T-helper 2 cell treated with Interferon-gamma antibody and Interleukin-4, amounts not matched to agents 100 ng/mL and 5 ng/mL, for 36 hours (primary cell): ENCODE results near the gene SYT2. TPM values are rescaled to one million over a fixed set of nuclear protein-coding genes. Genes with fewer than 3 reads are reported as not detected.
"Not testable (repeated sequence)": the region's sequence is repeated elsewhere in the genome, so short reads cannot be mapped to it uniquely, and the experiment has no call there.

Experiments used
- intact Hi-C: fragments of 100-400 bp; cut with micrococcal nuclease; formaldehyde crosslinking; loops from one replicate; pipeline ENCODE4 v1.15.1; 2023
- total RNA-seq: library from RNA; stranded (reverse); gene quantifications from 2 replicates; pipeline ENCODE4 v1.2.3, GENCODE V29; 2022

SYT2 gene
- total RNA-seq, result not detected in 2 replicates

- intact Hi-C loops, result loop anchor here (10.0 kb wide), 1 partner anchor 526 kb away; no protein-coding TSS in a partner anchor
Measured at GRCh38 chr1:202710070-202711045, at the start of gene SYT2. Gene SYT2 (minus strand): TSS chr1:202710454. CDS start chr1:202605772, 104,682 bp downstream.

GRCh38 chr1:202756391-202756790 is 46.1 kb upstream of the SYT2 start:
- intact Hi-C loops, result loop anchor here (10.0 kb wide), 1 partner anchor 58 kb away; the partner anchor contains the start of gene PCAT6

GRCh38 chr1:202754293-202754692 is 44.0 kb upstream of the SYT2 start:
- intact Hi-C loops, result loop anchor here (5.0 to 10.0 kb wide), 2 partner anchors 61 to 98 kb away; partner anchors contain the start of gene PCAT6

GRCh38 chr1:202752774-202753173 is 42.5 kb upstream of the SYT2 start:
- intact Hi-C loops, result loop anchor here (5.0 to 10.0 kb wide), 2 partner anchors 62 to 100 kb away; partner anchors contain the start of gene PCAT6

GRCh38 chr1:202750761-202751160 is 40.5 kb upstream of the SYT2 start:
- intact Hi-C loops, result loop anchor here (2.0 to 10.0 kb wide), 3 partner anchors 64 to 248 kb away; partner anchors contain the start of gene PCAT6

GRCh38 chr1:202750024-202750423 is 39.8 kb upstream of the SYT2 start:
- intact Hi-C loops, result loop anchor here (2.0 to 10.0 kb wide), 3 partner anchors 65 to 249 kb away; partner anchors contain the start of gene PCAT6

GRCh38 chr1:202745323-202745888 is 35.2 kb upstream of the SYT2 start:
- intact Hi-C loops, result no loop called here

- intact Hi-C loops, result not testable (repeated sequence)
Measured at GRCh38 chr1:202744770-202745169, 34.5 kb upstream of the SYT2 start.

GRCh38 chr1:202742496-202742895 is 32.2 kb upstream of the SYT2 start:
- intact Hi-C loops, result no loop called here

- intact Hi-C loops, result loop anchor here (10.0 kb wide), 1 partner anchor 62 kb away; no protein-coding TSS in a partner anchor
Measured at GRCh38 chr1:202733251-202733650, 23.0 kb upstream of the SYT2 start.

- intact Hi-C loops, result no loop called here
Measured at GRCh38 chr1:202728951-202729350, 18.7 kb upstream of the SYT2 start.

GRCh38 chr1:202725526-202725925 is 15.3 kb upstream of the SYT2 start:
- intact Hi-C loops, result no loop called here

- intact Hi-C loops, result no loop called here
Measured at GRCh38 chr1:202723708-202724107, 13.5 kb upstream of the SYT2 start.

- intact Hi-C loops, result not testable (repeated sequence)
Measured at GRCh38 chr1:202723046-202723445, 12.8 kb upstream of the SYT2 start.

GRCh38 chr1:202716654-202717053 is 6.4 kb upstream of the SYT2 start:
- intact Hi-C loops, result loop anchor here (5.0 to 10.0 kb wide), 3 partner anchors 254 to 532 kb away; partner anchors contain the start of gene UBE2T

- intact Hi-C loops, result loop anchor here (10.0 kb wide), 1 partner anchor 529 kb away; no protein-coding TSS in a partner anchor
Measured at GRCh38 chr1:202714202-202714601, 3.9 kb upstream of the SYT2 start.

- intact Hi-C loops, result loop anchor here (10.0 kb wide), 1 partner anchor 528 kb away; no protein-coding TSS in a partner anchor
Measured at GRCh38 chr1:202713110-202713509, 2.9 kb upstream of the SYT2 start.

GRCh38 chr1:202711949-202712635 is 1.8 kb upstream of the SYT2 start:
- intact Hi-C loops, result loop anchor here (10.0 kb wide), 1 partner anchor 527 kb away; no protein-coding TSS in a partner anchor

GRCh38 chr1:202709276-202710041 is 795 bp downstream of the SYT2 start:
- intact Hi-C loops, result loop anchor here (10.0 kb wide), 1 partner anchor 525 kb away; no protein-coding TSS in a partner anchor
